Esophagus muscularis mucosa (tissue), 4 donors: ENCODE data around the gene PRAME. TPM values are rescaled to one million over a fixed set of nuclear protein-coding genes. Genes with fewer than 3 reads are reported as not detected.
"Not testable (repeated sequence)": the region's sequence is repeated elsewhere in the genome, so short reads cannot be mapped to it uniquely, and the experiment has no call there.

Source experiments
- DNase-seq: peaks from one replicate; pipeline ENCODE4 v3.0.0-alpha.2; 2017; ENCODE audit errors: extremely low spot score
- H3K27ac ChIP-seq, 4 donors: fragments of 200-600 bp; sonication (generic); replicated peaks in 1 of 4; 1 replicate in 3 of 4; 2 replicates in 1 of 4; pipeline ENCODE4 v1.5.1; 2016 to 2019; ENCODE audit warnings: mild to moderate bottlenecking in 1 of 4
- H3K27me3 ChIP-seq, 4 donors: fragments of 200-600 bp; sonication (generic); one replicate each; pipeline versions ENCODE4 v1.5.1 to v1.6.0; 2016 to 2019
- H3K36me3 ChIP-seq, 4 donors: fragments of 200-600 bp; sonication (generic); one replicate each; pipeline ENCODE4 v1.5.1; 2016 to 2019
- H3K4me1 ChIP-seq, 4 donors: fragments of 200-600 bp; sonication (generic); one replicate each; pipeline ENCODE4 v1.5.1; 2016 to 2019
- H3K4me3 ChIP-seq, 4 donors: fragments of 200-600 bp; sonication (generic); 1 replicate in 2 of 4; 2 replicates in 2 of 4; pipeline ENCODE4 v1.5.1; 2016 to 2019; ENCODE audit warnings: mild to moderate bottlenecking in 4 of 4, moderate library complexity in 1 of 4
- H3K9me3 ChIP-seq, 4 donors: fragments of 200-600 bp; sonication (generic); 1 replicate in 3 of 4; 2 replicates in 1 of 4; pipeline ENCODE4 v1.5.1; 2016 to 2019
- CTCF ChIP-seq, 3 experiments: fragments of 200-600 bp in 2 of 3; fragments of 450-650 bp in 1 of 3; sonication (generic) in 2 of 3; IDR thresholded peaks; one replicate each; pipeline ENCODE4 v1.5.1; 2017 to 2019; ENCODE audit warnings: antibody characterized with exemption in 3 of 3, mild to moderate bottlenecking in 2 of 3, moderate library complexity in 1 of 3
- EP300 ChIP-seq: sonication (generic); formaldehyde crosslinking; IDR thresholded peaks from one replicate; pipeline ENCODE4 v1.6.1; 2017; ENCODE audit warnings: antibody characterized with exemption
- POLR2A ChIP-seq: fragments of 450-650 bp; IDR thresholded peaks from one replicate; pipeline ENCODE4 v1.6.1; 2017; ENCODE audit warnings: antibody characterized with exemption, moderate library complexity, mild to moderate bottlenecking, low read depth
- POLR2AphosphoS5 ChIP-seq, 2 donors: sonication (generic); formaldehyde crosslinking; IDR thresholded peaks; one replicate each; pipeline ENCODE4 v1.6.1; 2017; ENCODE audit warnings: antibody characterized with exemption in 2 of 2
- WGBS: methylation state at CpG from one replicate; pipeline ENCODE4 v1.1.5; 2018; 5-methylcytosine and 5-hydroxymethylcytosine counted together
- intact Hi-C: fragments of 100-400 bp; cut with DNase I; formaldehyde crosslinking; loops from one replicate; pipeline ENCODE4 v1.15.1; 2023
- total RNA-seq, 4 donors: library from RNA; depleted of rRNA; stranded (reverse); fragments of >200 nt; gene quantifications; one replicate each; pipeline versions ENCODE4 v1.1.0 to v1.2.1, GENCODE V29; 2016

The PRAME gene
- total RNA-seq, 4 donors from 2014 or later = not detected

GRCh38 chr22:22516992-22517391 is 42.1 kb downstream of the PRAME start:
- intact Hi-C loops = no loop called here

GRCh38 chr22:22515890-22516289 is 43.2 kb downstream of the PRAME start:
- no peak overlapping the region for H3K27ac ChIP-seq
- TF ChIP-seq EP300 (no peak), POLR2A (no peak), CTCF (IDR thresholded peaks at IDR 0.05) (no peak), POLR2AphosphoS5 (IDR thresholded peaks at IDR 0.05) (no peak)
- no peak overlapping the region for H3K4me3 ChIP-seq
- H3K36me3 ChIP-seq = no peaks in the 10 kb centered on the region
- H3K4me1 ChIP-seq = no peaks in the 10 kb centered on the region
- intact Hi-C loops = no loop called here
- peaks cover 0 to 54% (median 0%) of the 10 kb centered on the region in 4 donors for H3K27me3 ChIP-seq
- H3K9me3 ChIP-seq = no peaks in the 10 kb centered on the region
- DNase-seq = no peak

More at GRCh38 chr22:22516992-22517391, 42.1 kb downstream of the PRAME start:
- Histone ChIP-seq H3K9me3 (no peaks in the 10 kb centered on the region), H3K4me1 (no peaks in the 10 kb centered on the region), H3K4me3 (no peak overlapping the region), H3K27me3 (peaks cover 0 to 60% (median 0%) of the 10 kb centered on the region in 4 donors), H3K36me3 (no peaks in the 10 kb centered on the region), H3K27ac (no peak overlapping the region)
- 65% methylated on average over 4 of the region's 4 CpGs for WGBS
- no peak for DNase-seq
- no peak for TF ChIP-seq EP300
- no peak for TF ChIP-seq POLR2AphosphoS5 (IDR thresholded peaks at IDR 0.05)

GRCh38 chr22:22514431-22514830 is 44.6 kb downstream of the PRAME start:
- peaks cover 0 to 46% (median 0%) of the 10 kb centered on the region in 4 donors for H3K27me3 ChIP-seq
- intact Hi-C loops, H3K27ac ChIP-seq, H3K4me1 ChIP-seq, H3K9me3 ChIP-seq, H3K4me3 ChIP-seq, H3K36me3 ChIP-seq, DNase-seq: not testable (repeated sequence)
- 55% methylated on average over 8 of the region's 8 CpGs for WGBS

GRCh38 chr22:22513619-22514018 is 45.4 kb downstream of the PRAME start:
- Histone ChIP-seq H3K4me1 (peaks cover 0 to 5% (median 1%) of the 10 kb centered on the region in 4 donors), H3K27me3 (peaks cover 0 to 45% (median 0%) of the 10 kb centered on the region in 4 donors), H3K27ac (no peak overlapping the region), H3K4me3 (no peak overlapping the region), H3K9me3 (peaks cover 0 to 14% (median 12%) of the 10 kb centered on the region in 4 donors), H3K36me3 (no peaks in the 10 kb centered on the region)
- TF ChIP-seq EP300 = no peak
- no peak for TF ChIP-seq CTCF (IDR thresholded peaks at IDR 0.05)
- no peak for TF ChIP-seq POLR2AphosphoS5 (IDR thresholded peaks at IDR 0.05)
- TF ChIP-seq POLR2A = no peak
- no peak for DNase-seq
- intact Hi-C loops = no loop called here
- 95% methylated on average over 2 of the region's 2 CpGs for WGBS

GRCh38 chr22:22512951-22513350 is 46.1 kb downstream of the PRAME start:
- Histone ChIP-seq H3K27ac (no peak overlapping the region), H3K4me3 (no peak overlapping the region), H3K9me3 (peaks cover 0 to 14% (median 12%) of the 10 kb centered on the region in 4 donors), H3K36me3 (no peaks in the 10 kb centered on the region), H3K4me1 (peaks cover 3 to 11% (median 7%) of the 10 kb centered on the region in 4 donors), H3K27me3 (peaks cover 0 to 50% (median 0%) of the 10 kb centered on the region in 4 donors)
- DNase-seq = no peak
- intact Hi-C loops = no loop called here
- no peak for TF ChIP-seq POLR2AphosphoS5 (IDR thresholded peaks at IDR 0.05)
- TF ChIP-seq EP300 = no peak
- no peak for TF ChIP-seq CTCF (IDR thresholded peaks at IDR 0.05)
- no peak for TF ChIP-seq POLR2A
- 62% methylated on average over 5 of the region's 5 CpGs for WGBS

GRCh38 chr22:22510833-22511232 is 48.2 kb downstream of the PRAME start:
- Histone ChIP-seq H3K9me3 (peaks cover 0 to 14% (median 12%) of the 10 kb centered on the region in 4 donors), H3K27me3 (peaks cover 0 to 36% (median 0%) of the 10 kb centered on the region in 4 donors), H3K4me1 (peaks cover 5 to 17% (median 10%) of the 10 kb centered on the region in 4 donors)
- H3K27ac ChIP-seq, DNase-seq, intact Hi-C loops, H3K4me3 ChIP-seq, H3K36me3 ChIP-seq: not testable (repeated sequence)
- 95% methylated on average over 7 of the region's 7 CpGs for WGBS

GRCh38 chr22:22509912-22510311 is 49.2 kb downstream of the PRAME start:
- H3K4me3 ChIP-seq, intact Hi-C loops, DNase-seq, H3K27ac ChIP-seq, H3K36me3 ChIP-seq: not testable (repeated sequence)
- H3K9me3 ChIP-seq = peaks cover 0 to 14% (median 12%) of the 10 kb centered on the region in 4 donors
- peaks cover 5 to 17% (median 10%) of the 10 kb centered on the region in 4 donors for H3K4me1 ChIP-seq
- whole genome bisulfite sequencing = 94% methylated on average over 6 of the region's 6 CpGs
- peaks cover 0 to 35% (median 0%) of the 10 kb centered on the region in 4 donors for H3K27me3 ChIP-seq
